K562 (cell line): ENCODE results near the gene SYNGR3. TPM values are rescaled to one million over a fixed set of nuclear protein-coding genes. Genes with fewer than 3 reads are reported as not detected.

Experiments used
- DDX20 ChIP-seq: fragments of 450-650 bp; IDR thresholded peaks from 2 replicates; pipeline ENCODE4 v1.6.1; 2016; ENCODE audit warnings: missing genetic modification characterization, low read depth, mild to moderate bottlenecking, missing compliant biosample characterization, moderate library complexity
- DPF2 ChIP-seq: fragments of 450-650 bp; IDR thresholded peaks from 2 replicates; pipeline ENCODE4 v1.6.1; 2016
- ELF4 ChIP-seq: fragments of 450-650 bp; formaldehyde crosslinking; IDR thresholded peaks from 2 replicates; pipeline ENCODE4 v1.4.0; 2022; ENCODE audit warnings: missing genetic modification characterization
- ETV1 ChIP-seq: fragments of 450-650 bp; conservative IDR thresholded peaks from 2 replicates; pipeline ENCODE4 v1.6.1; 2016; ENCODE audit warnings: missing genetic modification characterization, control low read depth, low read depth, missing compliant biosample characterization
- HOXB6 ChIP-seq: fragments of 250-450 bp; sonication (Bioruptor Pico); IDR thresholded peaks from 2 replicates; pipeline ENCODE4 v1.5.1; 2022; ENCODE audit warnings: mild to moderate bottlenecking, borderline replicate concordance
- ILK ChIP-seq: fragments of 450-650 bp; IDR thresholded peaks from 2 replicates; pipeline ENCODE4 v1.6.1; 2016; ENCODE audit warnings: missing genetic modification characterization, low read depth, mild to moderate bottlenecking, missing compliant biosample characterization, moderate library complexity, borderline replicate concordance
- KLF16 ChIP-seq: IDR thresholded peaks from 2 replicates; pipeline ENCODE4 v1.6.1; 2016; ENCODE audit warnings: antibody characterized with exemption
- MIER1 ChIP-seq: fragments of 450-650 bp; IDR thresholded peaks from 2 replicates; pipeline ENCODE4 v1.6.1; 2016; ENCODE audit warnings: antibody characterized with exemption, mild to moderate bottlenecking, low read depth
- POLR2H ChIP-seq: IDR thresholded peaks from 2 replicates; pipeline ENCODE4 v1.6.1; 2016; ENCODE audit warnings: missing genetic modification characterization, low read depth, mild to moderate bottlenecking, control low read depth, missing compliant biosample characterization, moderate library complexity
- RBBP5 ChIP-seq: fragments of 200-600 bp; sonication (generic); IDR thresholded peaks from 2 replicates; pipeline ENCODE4 v1.6.1; 2012; ENCODE audit warnings: borderline replicate concordance, mild to moderate bottlenecking, low read length, control low read depth, inconsistent platforms; ENCODE audit not compliant: insufficient read depth, poor library complexity, severe bottlenecking
- SLC30A9 ChIP-seq: fragments of 250-450 bp; sonication (Bioruptor Pico); IDR thresholded peaks from 2 replicates; pipeline ENCODE4 v1.8.0; 2022; ENCODE audit warnings: mild to moderate bottlenecking, moderate library complexity
- STAT5A ChIP-seq: IDR thresholded peaks from 2 replicates; pipeline ENCODE4 v1.6.1; 2012; ENCODE audit warnings: low read length, inconsistent platforms, borderline replicate concordance
- ZMIZ1 ChIP-seq, 2 experiments: fragments of 150-350 bp in 1 of 2; IDR thresholded peaks; 2 replicates each; pipeline ENCODE4 v1.6.1; 2012 to 2016; ENCODE audit warnings: low read depth in 2 of 2, low read length in 2 of 2, mild to moderate bottlenecking in 1 of 2, moderate library complexity in 1 of 2
- ZNF12 ChIP-seq: sonication (generic); formaldehyde crosslinking; IDR thresholded peaks from 2 replicates; pipeline ENCODE4 v1.4.0; 2020; ENCODE audit warnings: mild to moderate bottlenecking, missing genetic modification reagents
- ZNF24 ChIP-seq: fragments of 450-650 bp; IDR thresholded peaks from 2 replicates; pipeline ENCODE4 v1.6.1; 2016
- ZNF253 ChIP-seq: fragments of 250-450 bp; sonication (Bioruptor Pico); conservative IDR thresholded peaks from 2 replicates; pipeline ENCODE4 v1.6.1; 2021; ENCODE audit warnings: mild to moderate bottlenecking
- ZNF274 ChIP-seq: IDR thresholded peaks from 2 replicates; pipeline ENCODE4 v1.6.1; 2011; ENCODE audit warnings: low read depth, mild to moderate bottlenecking, low read length, moderate library complexity, borderline replicate concordance
- ZNF518B ChIP-seq: fragments of 250-450 bp; sonication (Bioruptor Pico); IDR thresholded peaks from 2 replicates; pipeline ENCODE4 v1.5.0; 2021; ENCODE audit warnings: mild to moderate bottlenecking, moderate library complexity
- ZZZ3 ChIP-seq: fragments of 450-650 bp; IDR thresholded peaks from 2 replicates; pipeline ENCODE4 v1.6.1; 2016; ENCODE audit warnings: antibody characterized with exemption, mild to moderate bottlenecking, moderate library complexity
- polyA plus RNA-seq, 8 experiments: library from polyadenylated mRNA; depleted of rRNA in 4 of 8; stranded (reverse) in 5 of 8; unstranded in 3 of 8; fragments of >200 nt; fragmentation: Nextera tagmentation in 2 of 8; fragmentation: Illumina TruSeq in 1 of 8; extraction: Ambion mirVana in 2 of 8; extraction: Trizol in 1 of 8; gene quantifications; 2 replicates each; pipeline versions ENCODE4 v1.2.1 to v1.2.3, GENCODE V29; 2011 to 2014; ENCODE audit warnings: inconsistent platforms in 1 of 8, missing spikeins in 1 of 8
- total RNA-seq, 7 experiments: library from RNA; depleted of rRNA in 6 of 7; stranded (reverse); fragments of >200 nt in 6 of 7; fragmentation: Illumina TruSeq in 2 of 7; extraction: Trizol in 2 of 7; gene quantifications; 2 replicates each; pipeline versions ENCODE4 v1.2.1 to v1.2.3, GENCODE V29; 2011 to 2021; ENCODE audit warnings: low replicate concordance in 1 of 7
- TF ChIP-seq, protein P1 (sequence below): fragments of 250-450 bp; sonication (Bioruptor Pico); IDR thresholded peaks from 2 replicates; pipeline ENCODE4 v1.5.0; 2022; ENCODE audit warnings: mild to moderate bottlenecking

The SYNGR3 gene
- total and polyA plus RNA-seq, 9 of the 15 experiments (the other 6 are each of a cell fraction or from before 2014, with no cell fraction given): 3.7 to 69.2 (median 36.3) TPM

- TF ChIP-seq ZNF518B: no peak
- TF ChIP-seq ETV1 (tag): no peak
- no peak for TF ChIP-seq SLC30A9 (CRISPR knock-in tag)
- no peak for TF ChIP-seq DDX20 (tag)
- no peak for TF ChIP-seq ZNF24
- no peak for TF ChIP-seq ZNF274
- TF ChIP-seq ELF4 (CRISPR knock-in tag): no peak
- TF ChIP-seq ZNF253 (CRISPR knock-in tag): no peak
- no peak for TF ChIP-seq ILK (tag)
- no peak for TF ChIP-seq ZNF12
- TF ChIP-seq, protein P1, sequence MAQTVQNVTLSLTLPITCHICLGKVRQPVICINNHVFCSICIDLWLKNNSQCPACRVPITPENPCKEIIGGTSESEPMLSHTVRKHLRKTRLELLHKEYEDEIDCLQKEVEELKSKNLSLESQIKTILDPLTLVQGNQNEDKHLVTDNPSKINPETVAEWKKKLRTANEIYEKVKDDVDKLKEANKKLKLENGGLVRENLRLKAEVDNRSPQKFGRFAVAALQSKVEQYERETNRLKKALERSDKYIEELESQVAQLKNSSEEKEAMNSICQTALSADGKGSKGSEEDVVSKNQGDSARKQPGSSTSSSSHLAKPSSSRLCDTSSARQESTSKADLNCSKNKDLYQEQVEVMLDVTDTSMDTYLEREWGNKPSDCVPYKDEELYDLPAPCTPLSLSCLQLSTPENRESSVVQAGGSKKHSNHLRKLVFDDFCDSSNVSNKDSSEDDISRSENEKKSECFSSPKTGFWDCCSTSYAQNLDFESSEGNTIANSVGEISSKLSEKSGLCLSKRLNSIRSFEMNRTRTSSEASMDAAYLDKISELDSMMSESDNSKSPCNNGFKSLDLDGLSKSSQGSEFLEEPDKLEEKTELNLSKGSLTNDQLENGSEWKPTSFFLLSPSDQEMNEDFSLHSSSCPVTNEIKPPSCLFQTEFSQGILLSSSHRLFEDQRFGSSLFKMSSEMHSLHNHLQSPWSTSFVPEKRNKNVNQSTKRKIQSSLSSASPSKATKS: no peak
- no peak for TF ChIP-seq KLF16
- TF ChIP-seq HOXB6 (CRISPR knock-in tag): no peak
- TF ChIP-seq ZMIZ1 (IDR thresholded peaks at IDR 0.05; ENCODE audit: low read depth in 2 of 2, low read length in 2 of 2): no peak
- TF ChIP-seq MIER1: no peak
- no peak for TF ChIP-seq RBBP5
- TF ChIP-seq STAT5A: no peak
- TF ChIP-seq POLR2H (tag): no peak
- no peak for TF ChIP-seq ZZZ3
- TF ChIP-seq DPF2: no peak
These were observed 25.8 kb upstream of the SYNGR3 start (continued) for GRCh38 chr16:1963806-1964505.
